Activated CD4-positive, alpha-beta T cell treated with anti-CD3 and anti-CD28 coated beads, Interleukin-2, amount 10 ng/mL, durations not matched to agents 7 days and 5 days (primary cell): Measurements from ENCODE around the gene GPC6. TPM values are rescaled to one million over a fixed set of nuclear protein-coding genes. Genes with fewer than 3 reads are reported as not detected.

Source experiments
- CTCF ChIA-PET: fragments of 350-600 bp; sonication (Branson Sonifier 250); formaldehyde crosslinking; loops from one replicate; lab custom pipeline; 2021; ENCODE audit warnings: antibody characterized with exemption; lab: Charles Lee
- POLR2A ChIA-PET: fragments of 350-600 bp; sonication (Branson Sonifier 250); formaldehyde crosslinking; loops from one replicate; lab custom pipeline; 2021; ENCODE audit warnings: antibody characterized with exemption; lab: Charles Lee
- DNase-seq: peaks from one replicate; pipeline ENCODE4 v3.0.0-alpha.2; 2020
- H3K27ac Mint-ChIP-seq: one replicate; pipeline ENCODE4 v1.8.0; 2021; ENCODE audit warnings: mild to moderate bottlenecking, moderate library complexity, mixed read lengths
- H3K27me3 Mint-ChIP-seq: one replicate; pipeline ENCODE4 v1.8.0; 2021; ENCODE audit warnings: mixed read lengths
- H3K36me3 Mint-ChIP-seq: one replicate; pipeline ENCODE4 v1.8.0; 2021; ENCODE audit warnings: low read depth, mixed read lengths
- H3K4me1 Mint-ChIP-seq: one replicate; pipeline ENCODE4 v1.8.0; 2021; ENCODE audit warnings: mixed read lengths
- H3K4me3 Mint-ChIP-seq: one replicate; pipeline ENCODE4 v1.8.0; 2021; ENCODE audit warnings: mild to moderate bottlenecking, moderate library complexity, mixed read lengths
- H3K9me3 Mint-ChIP-seq: one replicate; pipeline ENCODE4 v1.8.0; 2021; ENCODE audit warnings: mixed read lengths
- total RNA-seq, 2 experiments: library from RNA; stranded (reverse); gene quantifications; one replicate each; pipeline ENCODE4 v1.2.3, GENCODE V29; 2021

Gene GPC6
- total RNA-seq, 2 experiments from 2014 or later: not detected

DNA sequence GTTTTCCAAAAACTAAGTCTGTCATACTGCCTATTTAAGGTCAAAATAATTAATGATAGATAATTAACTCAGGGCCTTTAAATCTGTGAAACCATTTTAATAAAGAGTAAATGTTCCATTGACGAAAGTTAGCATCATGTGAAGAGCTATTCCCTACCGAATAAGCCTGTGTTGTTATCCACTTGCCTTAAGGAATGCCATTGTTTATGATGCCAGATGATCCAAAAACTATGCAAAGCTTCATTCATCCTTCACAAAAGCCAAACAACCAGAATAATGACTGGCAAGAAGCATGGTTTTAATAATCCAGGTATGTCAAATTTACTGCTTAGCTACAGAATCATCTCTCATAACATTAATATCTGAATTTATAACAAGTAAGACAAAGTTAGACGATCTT lies 6.5 kb upstream of the GPC6 start:
- no peaks in the 10 kb centered on the region for H3K36me3 Mint-ChIP-seq
- no peaks in the 10 kb centered on the region for H3K4me1 Mint-ChIP-seq
- no peak for DNase-seq
- H3K27ac Mint-ChIP-seq: no peak overlapping the region
- H3K9me3 Mint-ChIP-seq: no peaks in the 10 kb centered on the region
- CTCF ChIA-PET: no interaction called here
- H3K4me3 Mint-ChIP-seq: no peak overlapping the region
- no peaks in the 10 kb centered on the region for H3K27me3 Mint-ChIP-seq
- POLR2A ChIA-PET: no interaction called here

GRCh38 chr13:93222976-93223375 lies 3.6 kb upstream of the GPC6 start:
- ChIA-PET CTCF (no interaction called here), POLR2A (no interaction called here)
- peaks cover 19% of the 10 kb centered on the region for H3K27me3 Mint-ChIP-seq
- DNase-seq: no peak
- no peaks in the 10 kb centered on the region for H3K36me3 Mint-ChIP-seq
- no peak overlapping the region for H3K4me3 Mint-ChIP-seq
- no peak overlapping the region for H3K27ac Mint-ChIP-seq
- H3K9me3 Mint-ChIP-seq: no peaks in the 10 kb centered on the region
- no peaks in the 10 kb centered on the region for H3K4me1 Mint-ChIP-seq

GRCh38 chr13:93224535-93224934 lies 2.1 kb upstream of the GPC6 start:
- Mint-ChIP-seq H3K27me3 (peaks cover 31% of the 10 kb centered on the region), H3K4me3 (no peak overlapping the region), H3K27ac (no peak overlapping the region), H3K4me1 (no peaks in the 10 kb centered on the region), H3K36me3 (no peaks in the 10 kb centered on the region), H3K9me3 (no peaks in the 10 kb centered on the region)
- ChIA-PET POLR2A (no interaction called here), CTCF (no interaction called here)
- DNase-seq: no peak

- no peak overlapping the region for H3K27ac Mint-ChIP-seq
- POLR2A ChIA-PET: no interaction called here
- H3K36me3 Mint-ChIP-seq: no peaks in the 10 kb centered on the region
- peaks cover 41% of the 10 kb centered on the region for H3K27me3 Mint-ChIP-seq
- H3K9me3 Mint-ChIP-seq: no peaks in the 10 kb centered on the region
- CTCF ChIA-PET: no interaction called here
- DNase-seq: no peak
- no peak overlapping the region for H3K4me3 Mint-ChIP-seq
- H3K4me1 Mint-ChIP-seq: no peaks in the 10 kb centered on the region
Observed at GRCh38 chr13:93225610-93226009, 997 bp upstream of the GPC6 start.

DNA sequence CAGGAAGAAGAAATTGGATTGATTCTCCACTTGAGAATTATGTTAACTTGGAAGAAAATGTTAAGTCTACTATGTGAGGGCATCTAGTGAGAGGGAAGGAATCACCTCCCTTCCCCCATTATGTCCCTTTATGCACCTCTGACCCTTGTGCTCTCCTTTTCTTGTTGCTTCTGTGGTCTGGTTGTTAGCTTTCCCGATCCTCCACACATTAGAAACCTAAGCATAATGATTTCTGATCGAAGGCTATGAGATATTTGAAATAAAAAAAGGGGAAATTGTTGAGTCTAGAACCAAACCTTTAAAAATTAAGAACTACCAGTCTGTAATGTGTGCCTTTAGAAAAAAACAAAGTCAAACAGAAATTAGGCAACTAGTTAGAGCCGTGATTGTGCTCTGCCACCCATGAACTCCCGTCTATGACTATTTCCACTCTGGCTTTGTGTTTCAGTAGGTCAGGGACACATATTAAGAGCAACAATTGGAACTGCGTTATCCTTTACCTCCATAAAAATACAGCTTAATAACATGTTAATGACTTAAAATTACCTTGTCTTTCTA lies 463 bp upstream of the GPC6 start:
- no peaks in the 10 kb centered on the region for H3K4me1 Mint-ChIP-seq
- H3K4me3 Mint-ChIP-seq: no peak overlapping the region
- no peaks in the 10 kb centered on the region for H3K36me3 Mint-ChIP-seq
- ChIA-PET CTCF (no interaction called here), POLR2A (no interaction called here)
- no peak for DNase-seq
- no peak overlapping the region for H3K27ac Mint-ChIP-seq
- no peaks in the 10 kb centered on the region for H3K9me3 Mint-ChIP-seq
- peaks cover 42% of the 10 kb centered on the region for H3K27me3 Mint-ChIP-seq

- no peak for DNase-seq
- Mint-ChIP-seq H3K36me3 (no peaks in the 10 kb centered on the region), H3K4me3 (no peak overlapping the region), H3K9me3 (no peaks in the 10 kb centered on the region), H3K27me3 (peaks cover 42% of the 10 kb centered on the region), H3K27ac (no peak overlapping the region), H3K4me1 (no peaks in the 10 kb centered on the region)
- POLR2A ChIA-PET: no interaction called here
- CTCF ChIA-PET: no interaction called here
Observed at GRCh38 chr13:93227280-93227877, 772 bp downstream of the GPC6 start.

GRCh38 chr13:93227878-93228642 lies 1.5 kb downstream of the GPC6 start:
- Mint-ChIP-seq H3K4me3 (no peak overlapping the region), H3K36me3 (no peaks in the 10 kb centered on the region), H3K4me1 (no peaks in the 10 kb centered on the region), H3K27ac (no peak overlapping the region), H3K9me3 (no peaks in the 10 kb centered on the region), H3K27me3 (peaks cover 42% of the 10 kb centered on the region)
- DNase-seq: no peak
- ChIA-PET CTCF (no interaction called here), POLR2A (no interaction called here)

DNA sequence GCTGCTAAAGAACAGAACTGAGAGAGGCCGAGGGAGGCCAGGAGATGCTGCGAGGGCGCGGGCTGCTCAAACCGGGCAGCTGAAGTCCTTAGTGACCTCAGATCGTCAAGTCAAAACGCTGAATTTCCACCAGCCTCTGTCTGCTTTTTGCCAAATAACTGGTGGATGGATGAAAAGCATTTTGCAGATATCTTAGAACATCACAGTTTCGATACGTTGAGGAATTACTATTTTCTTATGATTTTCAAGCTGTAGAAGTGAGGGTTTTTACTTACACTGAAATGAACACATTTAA lies 2.0 kb downstream of the GPC6 start:
- no peaks in the 10 kb centered on the region for H3K4me1 Mint-ChIP-seq
- no peaks in the 10 kb centered on the region for H3K9me3 Mint-ChIP-seq
- H3K36me3 Mint-ChIP-seq: no peaks in the 10 kb centered on the region
- POLR2A ChIA-PET: interaction anchor here (0.6 kb wide), 1 partner anchor 101 kb away, joined by 15 read pairs; no protein-coding TSS in a partner anchor
- H3K27ac Mint-ChIP-seq: no peak overlapping the region
- CTCF ChIA-PET: no interaction called here
- DNase-seq: no peak
- no peak overlapping the region for H3K4me3 Mint-ChIP-seq
- H3K27me3 Mint-ChIP-seq: peaks cover 42% of the 10 kb centered on the region

DNA sequence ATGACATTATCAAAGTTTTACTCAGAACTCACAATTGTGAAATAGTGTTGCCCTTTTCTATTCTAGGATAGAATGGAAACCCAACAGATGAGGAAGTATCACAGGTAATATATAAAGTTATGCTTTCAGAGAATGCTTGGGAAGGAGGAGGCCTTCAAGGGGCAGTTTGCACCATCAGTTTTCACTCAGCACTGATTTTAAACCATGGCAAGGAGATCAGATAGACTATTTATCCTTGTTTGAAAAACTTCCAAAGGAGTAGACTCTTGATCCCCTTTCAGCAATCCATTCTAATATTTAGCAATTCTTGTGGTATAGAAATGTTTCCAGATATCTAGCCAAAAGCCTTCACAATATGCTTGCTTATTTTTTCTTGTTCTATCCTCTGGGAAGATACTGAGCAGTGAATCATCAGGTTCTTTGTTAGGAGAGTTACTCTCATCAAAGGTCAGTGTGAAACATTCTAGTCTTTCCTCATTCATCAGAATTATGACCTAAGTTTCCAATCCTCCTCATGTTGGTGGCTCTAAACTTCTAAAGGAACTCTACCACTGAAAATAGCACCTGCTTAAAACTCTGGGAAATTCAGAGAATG lies 3.8 kb downstream of the GPC6 start:
- Mint-ChIP-seq H3K4me1 (no peaks in the 10 kb centered on the region), H3K9me3 (no peaks in the 10 kb centered on the region), H3K4me3 (no peak overlapping the region), H3K27ac (no peak overlapping the region), H3K27me3 (peaks cover 42% of the 10 kb centered on the region), H3K36me3 (no peaks in the 10 kb centered on the region)
- POLR2A ChIA-PET: no interaction called here
- DNase-seq: no peak
- CTCF ChIA-PET: interaction anchor here (0.5 kb wide), 1 partner anchor 107 kb away, joined by 3 read pairs; no protein-coding TSS in a partner anchor

DNA sequence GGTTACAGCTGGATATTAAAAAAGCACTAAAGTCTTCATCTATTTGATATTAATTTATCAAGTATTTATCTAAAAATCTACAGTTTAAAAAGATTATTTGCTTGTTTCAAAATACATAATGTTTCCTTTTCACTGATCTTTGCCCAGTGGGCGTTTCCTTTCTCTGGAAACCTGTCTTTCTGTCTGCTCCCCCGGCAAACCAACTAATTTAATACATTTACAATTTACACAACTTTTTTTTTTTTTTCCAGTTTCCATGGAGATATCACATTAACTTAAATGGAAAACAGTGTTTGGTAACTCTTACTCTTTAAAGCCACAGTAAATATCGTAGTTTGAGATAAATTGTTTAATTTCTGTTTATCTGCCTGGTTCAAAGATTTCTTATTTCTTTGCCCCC lies 5.3 kb downstream of the GPC6 start:
- H3K27ac Mint-ChIP-seq: no peak overlapping the region
- no peaks in the 10 kb centered on the region for H3K36me3 Mint-ChIP-seq
- no peak overlapping the region for H3K4me3 Mint-ChIP-seq
- no peaks in the 10 kb centered on the region for H3K9me3 Mint-ChIP-seq
- ChIA-PET CTCF (no interaction called here), POLR2A (no interaction called here)
- no peak for DNase-seq
- H3K4me1 Mint-ChIP-seq: no peaks in the 10 kb centered on the region
- H3K27me3 Mint-ChIP-seq: peaks cover 28% of the 10 kb centered on the region

- Mint-ChIP-seq H3K9me3 (peaks cover 6% of the 10 kb centered on the region), H3K27me3 (peaks cover 16% of the 10 kb centered on the region), H3K4me3 (no peak overlapping the region), H3K27ac (no peak overlapping the region), H3K36me3 (no peaks in the 10 kb centered on the region), H3K4me1 (no peaks in the 10 kb centered on the region)
- DNase-seq: no peak
- ChIA-PET CTCF (no interaction called here), POLR2A (no interaction called here)
Observed at GRCh38 chr13:93233997-93234416, 7.4 kb downstream of the GPC6 start.

GRCh38 chr13:93234459-93234858 lies 7.9 kb downstream of the GPC6 start:
- ChIA-PET CTCF (no interaction called here), POLR2A (no interaction called here)
- Mint-ChIP-seq H3K27me3 (peaks cover 12% of the 10 kb centered on the region), H3K4me1 (no peaks in the 10 kb centered on the region), H3K36me3 (no peaks in the 10 kb centered on the region), H3K9me3 (peaks cover 8% of the 10 kb centered on the region), H3K27ac (no peak overlapping the region), H3K4me3 (no peak overlapping the region)
- no peak for DNase-seq

DNA sequence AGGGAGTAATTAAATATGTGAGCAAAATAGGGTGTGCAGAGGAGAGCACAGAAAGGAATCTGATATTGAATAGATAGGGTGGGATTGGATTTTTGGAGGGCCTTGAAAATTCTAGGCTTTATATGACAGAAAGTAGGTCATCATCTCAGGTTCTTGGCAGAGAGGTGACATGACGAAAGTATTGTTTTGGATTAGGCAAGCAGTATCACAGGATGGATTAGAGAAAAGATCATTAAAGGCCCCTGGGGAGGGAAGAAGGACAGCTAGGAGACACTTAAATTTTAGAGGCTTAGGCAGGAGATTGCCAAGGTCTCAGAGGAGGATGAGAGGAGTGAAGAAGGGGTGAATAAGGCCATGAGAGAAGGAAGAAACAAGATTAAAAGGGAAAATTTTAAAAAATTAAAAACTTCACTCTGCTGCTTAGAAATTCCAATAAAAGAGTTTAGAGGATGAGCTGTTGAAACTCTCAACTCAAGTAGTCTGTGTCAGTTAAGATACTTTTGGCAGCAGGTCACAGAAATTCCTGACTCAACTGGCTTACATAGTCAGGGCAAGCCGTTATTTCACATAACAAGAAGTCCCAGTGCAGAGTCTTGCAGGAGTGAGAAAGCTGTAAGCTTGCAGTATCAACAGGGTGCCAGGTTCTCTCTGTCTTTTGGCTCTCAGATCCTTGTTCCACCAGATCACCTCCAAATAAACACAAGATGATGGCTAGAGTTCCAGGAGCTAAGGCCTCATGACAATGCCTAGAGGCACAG lies 8.8 kb downstream of the GPC6 start:
- POLR2A ChIA-PET: interaction anchor here (0.6 kb wide), 1 partner anchor 12 kb away, joined by 5 read pairs; no protein-coding TSS in a partner anchor
- Mint-ChIP-seq H3K4me3 (no peak overlapping the region), H3K27ac (no peak overlapping the region), H3K9me3 (peaks cover 11% of the 10 kb centered on the region), H3K4me1 (no peaks in the 10 kb centered on the region), H3K36me3 (no peaks in the 10 kb centered on the region), H3K27me3 (peaks cover 3% of the 10 kb centered on the region)
- CTCF ChIA-PET: no interaction called here
- no peak for DNase-seq
